BE2C (cell line): ENCODE measurements around the gene NAP1L5. TPM values are rescaled to one million over a fixed set of nuclear protein-coding genes. Genes with fewer than 3 reads are reported as not detected.

Experiments
- DNase-seq: peaks from one replicate; pipeline ENCODE4 v3.0.0-alpha.2; 2020
- H3K27me3 ChIP-seq: fragments of 250-450 bp; sonication (Bioruptor Pico); 2 replicates; pipeline ENCODE4 v1.5.1; 2020; ENCODE audit warnings: mild to moderate bottlenecking
- H3K36me3 ChIP-seq: fragments of 250-450 bp; sonication (Bioruptor Pico); 2 replicates; pipeline ENCODE4 v1.5.1; 2020; ENCODE audit warnings: mild to moderate bottlenecking
- H3K4me1 ChIP-seq: fragments of 250-450 bp; sonication (Bioruptor Pico); 2 replicates; pipeline ENCODE4 v1.5.1; 2020
- H3K4me3 ChIP-seq: 2 replicates; pipeline ENCODE4 v1.5.1; 2011; ENCODE audit warnings: low read depth, low read length
- H3K9me3 ChIP-seq: fragments of 250-450 bp; sonication (Bioruptor Pico); 2 replicates; pipeline ENCODE4 v1.5.1; 2020
- polyA plus RNA-seq: library from polyadenylated mRNA; unstranded; fragments of >200 nt; gene quantifications from one replicate; pipeline ENCODE4 v1.2.1, GENCODE V29; 2012; ENCODE audit warnings: low read depth, missing spikeins; ENCODE audit not compliant: insufficient read length, insufficient read depth
- TF ChIP-seq, protein P1 (sequence below): IDR thresholded peaks from 2 replicates; pipeline ENCODE4 v1.5.1; 2012; ENCODE audit warnings: mild to moderate bottlenecking, low read depth, low read length

NAP1L5 gene, protein sequence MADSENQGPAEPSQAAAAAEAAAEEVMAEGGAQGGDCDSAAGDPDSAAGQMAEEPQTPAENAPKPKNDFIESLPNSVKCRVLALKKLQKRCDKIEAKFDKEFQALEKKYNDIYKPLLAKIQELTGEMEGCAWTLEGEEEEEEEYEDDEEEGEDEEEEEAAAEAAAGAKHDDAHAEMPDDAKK
- 31.6 TPM for polyA plus RNA-seq

DNA sequence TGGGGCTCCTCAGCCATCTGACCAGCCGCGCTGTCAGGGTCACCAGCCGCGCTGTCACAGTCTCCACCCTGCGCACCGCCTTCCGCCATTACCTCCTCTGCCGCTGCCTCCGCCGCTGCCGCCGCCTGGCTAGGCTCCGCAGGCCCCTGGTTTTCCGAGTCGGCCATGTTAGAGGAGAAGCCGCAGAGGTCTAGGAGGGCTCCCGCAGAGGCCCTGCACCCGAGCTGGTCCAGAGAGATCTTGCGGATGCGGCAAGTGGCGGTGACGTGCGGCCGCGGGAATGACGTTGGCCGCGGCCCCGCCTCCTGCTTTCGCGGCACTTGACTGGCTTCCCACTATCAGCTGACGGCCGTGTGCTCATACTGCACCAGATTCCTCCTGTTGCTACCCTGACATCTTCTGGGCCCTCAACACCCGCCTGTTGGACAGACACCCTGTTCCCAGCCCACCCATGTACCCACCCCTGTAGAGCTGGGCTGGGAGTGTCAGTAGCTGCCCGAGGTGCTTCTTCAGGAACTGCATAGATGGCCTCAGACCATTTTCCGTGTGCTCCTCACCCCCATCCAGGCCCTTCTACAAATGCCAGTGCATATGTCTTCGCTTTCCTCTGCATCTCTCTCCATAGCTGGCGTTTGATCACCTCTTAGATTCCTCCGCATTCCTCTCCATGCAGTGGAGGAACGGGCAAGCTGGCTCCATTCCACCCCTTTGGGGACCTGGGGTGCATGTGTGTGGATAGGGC, at the start of gene NAP1L5:
TSS of gene NAP1L5 (minus strand) at position 242 of the 742 bp plus-strand sequence. CDS start at position 167, 75 bp downstream.
- Histone ChIP-seq H3K4me1 (no peaks in the 10 kb centered on the region), H3K9me3 (no peaks in the 10 kb centered on the region), H3K4me3 (peak within 1 kb of the TSS; percentile 70), H3K36me3 (no peaks in the 10 kb centered on the region), H3K27me3 (no peaks in the 10 kb centered on the region)
- DNase-seq = peak; percentile 71
- TF ChIP-seq, protein P1, sequence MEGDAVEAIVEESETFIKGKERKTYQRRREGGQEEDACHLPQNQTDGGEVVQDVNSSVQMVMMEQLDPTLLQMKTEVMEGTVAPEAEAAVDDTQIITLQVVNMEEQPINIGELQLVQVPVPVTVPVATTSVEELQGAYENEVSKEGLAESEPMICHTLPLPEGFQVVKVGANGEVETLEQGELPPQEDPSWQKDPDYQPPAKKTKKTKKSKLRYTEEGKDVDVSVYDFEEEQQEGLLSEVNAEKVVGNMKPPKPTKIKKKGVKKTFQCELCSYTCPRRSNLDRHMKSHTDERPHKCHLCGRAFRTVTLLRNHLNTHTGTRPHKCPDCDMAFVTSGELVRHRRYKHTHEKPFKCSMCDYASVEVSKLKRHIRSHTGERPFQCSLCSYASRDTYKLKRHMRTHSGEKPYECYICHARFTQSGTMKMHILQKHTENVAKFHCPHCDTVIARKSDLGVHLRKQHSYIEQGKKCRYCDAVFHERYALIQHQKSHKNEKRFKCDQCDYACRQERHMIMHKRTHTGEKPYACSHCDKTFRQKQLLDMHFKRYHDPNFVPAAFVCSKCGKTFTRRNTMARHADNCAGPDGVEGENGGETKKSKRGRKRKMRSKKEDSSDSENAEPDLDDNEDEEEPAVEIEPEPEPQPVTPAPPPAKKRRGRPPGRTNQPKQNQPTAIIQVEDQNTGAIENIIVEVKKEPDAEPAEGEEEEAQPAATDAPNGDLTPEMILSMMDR = no peak

- TF ChIP-seq, protein P1 = no peak
- DNase-seq = no peak
- no peaks in the 10 kb centered on the region for H3K4me1 ChIP-seq
- H3K27me3 ChIP-seq = no peaks in the 10 kb centered on the region
- no peaks in the 10 kb centered on the region for H3K9me3 ChIP-seq
- H3K4me3 ChIP-seq = no peak overlapping the region
- peaks cover 51% of the 10 kb centered on the region for H3K36me3 ChIP-seq
These were observed 49.7 kb upstream of the NAP1L5 start for GRCh38 chr4:88747351-88747750.

DNA sequence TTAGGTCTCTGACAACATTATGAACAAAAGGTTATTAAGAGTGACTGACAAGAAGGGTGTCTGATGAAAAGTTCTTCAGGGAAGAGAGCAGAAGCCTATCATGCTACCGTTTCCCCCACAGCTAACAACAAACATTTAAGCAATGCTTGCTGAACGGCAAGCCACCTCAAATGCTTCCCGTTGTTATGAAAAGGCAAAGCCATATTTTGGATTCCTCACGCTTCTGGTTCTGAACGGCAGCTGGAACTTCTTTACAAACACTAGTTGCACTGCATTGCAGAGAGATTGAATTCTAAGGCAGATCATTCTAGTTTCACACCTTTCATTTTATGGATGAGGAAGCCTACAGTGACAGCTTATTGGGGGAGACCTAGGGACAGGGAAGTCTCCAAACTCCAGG, 48.6 kb upstream of the NAP1L5 start:
- no peak for DNase-seq
- H3K27me3 ChIP-seq = no peaks in the 10 kb centered on the region
- TF ChIP-seq, protein P1 = no peak
- H3K36me3 ChIP-seq = peaks cover 48% of the 10 kb centered on the region
- no peaks in the 10 kb centered on the region for H3K4me1 ChIP-seq
- no peak overlapping the region for H3K4me3 ChIP-seq
- no peaks in the 10 kb centered on the region for H3K9me3 ChIP-seq

GRCh38 chr4:88745581-88746163, 48.0 kb upstream of the NAP1L5 start:
- H3K4me3 ChIP-seq = no peak overlapping the region
- no peaks in the 10 kb centered on the region for H3K27me3 ChIP-seq
- no peaks in the 10 kb centered on the region for H3K9me3 ChIP-seq
- H3K4me1 ChIP-seq = no peaks in the 10 kb centered on the region
- DNase-seq = no peak
- TF ChIP-seq, protein P1 = no peak
- peaks cover 53% of the 10 kb centered on the region for H3K36me3 ChIP-seq

- DNase-seq = no peak
- Histone ChIP-seq H3K36me3 (peaks cover 54% of the 10 kb centered on the region), H3K4me1 (no peaks in the 10 kb centered on the region), H3K9me3 (no peaks in the 10 kb centered on the region), H3K27me3 (no peaks in the 10 kb centered on the region), H3K4me3 (no peak overlapping the region)
- TF ChIP-seq, protein P1 = no peak
These were observed 47.5 kb upstream of the NAP1L5 start for GRCh38 chr4:88745175-88745574.

GRCh38 chr4:88744609-88745008, 47.0 kb upstream of the NAP1L5 start:
- TF ChIP-seq, protein P1 = no peak
- Histone ChIP-seq H3K9me3 (no peaks in the 10 kb centered on the region), H3K36me3 (peaks cover 49% of the 10 kb centered on the region), H3K4me3 (no peak overlapping the region), H3K27me3 (no peaks in the 10 kb centered on the region), H3K4me1 (no peaks in the 10 kb centered on the region)
- DNase-seq = no peak
